Retina (tissue), 1 donor: ENCODE data around the gene DMBX1.
A peak's percentile ranks its signal among the peaks of the same experiment; 100 is the strongest.

Source experiments
- DNase-seq: peaks from one replicate; pipeline ENCODE4 v3.0.0-alpha.2; 2016

The DMBX1 gene

DNA sequence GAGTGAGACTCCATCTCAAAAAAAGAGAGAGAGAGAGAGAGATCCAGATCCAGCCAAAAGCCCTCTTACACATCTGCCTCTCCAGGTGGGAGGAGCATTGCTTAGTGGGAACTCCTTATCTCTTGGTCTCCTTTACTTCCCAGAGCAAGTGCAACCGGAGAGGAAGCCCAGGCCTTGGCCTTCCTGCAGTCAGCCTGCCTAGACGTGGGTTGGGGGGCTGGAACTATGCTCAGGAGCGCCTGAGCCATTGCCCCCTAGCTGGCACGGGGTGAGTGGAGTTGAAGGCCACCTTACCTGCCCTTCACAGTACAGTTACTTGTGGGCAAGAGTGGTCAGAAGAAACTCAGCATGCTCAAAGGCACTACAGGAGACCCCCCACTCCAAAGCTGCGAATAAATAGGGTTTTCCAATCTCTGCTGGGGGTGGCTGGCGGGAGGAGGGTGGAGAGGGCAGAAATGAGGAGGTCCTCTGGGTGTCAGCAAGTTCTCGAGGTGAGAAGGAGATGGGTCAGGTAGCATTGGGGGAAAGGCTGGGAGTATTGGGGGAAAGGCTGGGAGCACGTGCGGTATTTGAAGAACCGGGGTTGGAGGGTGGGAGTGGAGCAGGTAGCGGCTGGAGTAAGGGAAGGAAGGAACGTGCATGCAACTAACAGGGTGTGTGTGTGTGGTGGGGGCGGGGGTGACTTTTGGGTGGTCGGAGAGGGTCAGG is 4.7 kb upstream of the DMBX1 start:
- DNase-seq, result no peak

DNA sequence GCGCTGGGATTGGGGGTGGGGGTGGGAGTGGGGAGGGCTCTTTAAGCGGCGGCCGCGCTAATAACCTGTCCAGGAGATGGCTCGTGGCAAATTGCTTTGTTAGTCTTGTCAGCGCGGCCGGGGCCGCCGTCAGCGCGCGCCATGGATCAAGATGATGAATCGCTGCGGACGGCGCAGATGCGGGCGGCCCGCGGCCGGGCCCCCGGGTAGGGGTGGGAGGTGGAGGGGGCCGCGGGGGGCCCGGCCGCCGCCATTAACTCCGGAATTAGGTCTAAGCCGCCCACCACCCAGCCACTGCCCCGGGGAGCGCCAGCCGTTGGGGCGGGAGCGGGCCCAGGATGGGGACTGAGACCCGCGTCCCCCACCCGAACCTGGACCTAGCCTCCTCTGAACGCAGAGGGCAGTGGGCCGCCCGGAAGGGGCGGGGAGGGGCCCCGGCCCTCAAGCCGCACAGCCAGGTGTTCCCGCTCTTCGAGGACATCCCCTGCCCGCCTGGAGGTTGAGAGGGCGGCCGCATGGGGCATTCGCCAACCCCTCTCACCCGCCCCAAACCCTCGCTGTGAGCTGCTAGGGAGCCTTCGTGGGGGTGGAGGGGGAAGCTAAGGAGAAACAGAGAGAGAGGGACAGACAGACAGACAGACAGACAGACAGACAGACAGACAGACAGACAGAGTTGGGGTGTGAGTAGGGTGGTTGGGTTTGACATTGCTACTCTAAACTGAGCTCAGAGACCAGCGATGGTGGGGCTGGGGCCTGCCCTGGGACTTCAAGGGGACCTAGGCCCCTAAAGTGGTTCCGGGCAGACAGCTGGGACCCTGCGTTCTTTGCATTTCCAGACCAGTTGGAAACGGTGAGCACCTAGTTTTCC is 3.8 kb upstream of the DMBX1 start:
- no peak for DNase-seq

DNA sequence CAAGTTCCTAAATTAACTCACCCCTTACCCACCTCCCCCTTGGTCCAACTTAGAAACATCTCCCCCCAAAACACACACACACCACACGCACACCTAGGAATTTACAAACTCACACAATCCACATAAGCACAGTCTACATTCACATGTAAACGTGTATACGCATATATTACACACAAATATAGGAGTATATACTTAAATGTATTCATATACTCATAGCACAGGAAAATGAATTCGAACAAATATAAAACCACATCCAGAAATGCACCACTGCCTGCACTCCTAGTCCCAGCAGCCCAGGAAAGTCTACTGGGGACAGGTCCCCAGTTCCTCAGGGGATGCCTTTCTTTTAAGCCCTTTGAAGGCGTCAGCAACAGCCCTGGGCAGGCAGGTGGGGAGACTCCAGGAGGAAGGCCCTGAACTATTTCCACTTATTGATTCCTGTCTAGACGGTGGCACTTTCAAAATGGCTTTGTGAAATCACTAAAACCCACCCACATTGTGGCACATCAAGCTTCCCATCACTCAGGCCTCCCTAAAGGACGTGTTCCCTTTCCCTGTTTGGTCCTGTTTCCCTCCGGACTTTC is 3.1 kb upstream of the DMBX1 start:
- no peak for DNase-seq

DNA sequence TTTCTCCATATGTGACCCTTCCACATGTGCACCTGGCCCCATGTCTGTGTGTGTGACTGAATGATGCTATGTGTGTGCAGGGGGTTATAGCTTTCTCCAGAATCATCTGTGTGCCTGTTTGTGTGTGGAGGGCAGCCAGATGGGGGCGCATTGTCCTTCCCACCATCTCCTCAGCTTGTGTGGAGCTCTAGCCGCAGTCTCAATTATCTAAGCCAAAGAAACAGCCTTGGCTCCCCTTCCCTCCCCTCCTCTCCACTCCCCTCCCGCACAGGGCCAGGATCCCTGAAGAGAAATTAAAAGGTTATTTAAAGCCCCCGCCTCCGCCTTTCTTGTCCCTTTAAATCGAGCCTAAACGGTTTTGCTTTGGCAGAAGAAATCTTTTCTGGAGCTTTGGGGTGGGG is 1.8 kb upstream of the DMBX1 start:
- no peak for DNase-seq

DNA sequence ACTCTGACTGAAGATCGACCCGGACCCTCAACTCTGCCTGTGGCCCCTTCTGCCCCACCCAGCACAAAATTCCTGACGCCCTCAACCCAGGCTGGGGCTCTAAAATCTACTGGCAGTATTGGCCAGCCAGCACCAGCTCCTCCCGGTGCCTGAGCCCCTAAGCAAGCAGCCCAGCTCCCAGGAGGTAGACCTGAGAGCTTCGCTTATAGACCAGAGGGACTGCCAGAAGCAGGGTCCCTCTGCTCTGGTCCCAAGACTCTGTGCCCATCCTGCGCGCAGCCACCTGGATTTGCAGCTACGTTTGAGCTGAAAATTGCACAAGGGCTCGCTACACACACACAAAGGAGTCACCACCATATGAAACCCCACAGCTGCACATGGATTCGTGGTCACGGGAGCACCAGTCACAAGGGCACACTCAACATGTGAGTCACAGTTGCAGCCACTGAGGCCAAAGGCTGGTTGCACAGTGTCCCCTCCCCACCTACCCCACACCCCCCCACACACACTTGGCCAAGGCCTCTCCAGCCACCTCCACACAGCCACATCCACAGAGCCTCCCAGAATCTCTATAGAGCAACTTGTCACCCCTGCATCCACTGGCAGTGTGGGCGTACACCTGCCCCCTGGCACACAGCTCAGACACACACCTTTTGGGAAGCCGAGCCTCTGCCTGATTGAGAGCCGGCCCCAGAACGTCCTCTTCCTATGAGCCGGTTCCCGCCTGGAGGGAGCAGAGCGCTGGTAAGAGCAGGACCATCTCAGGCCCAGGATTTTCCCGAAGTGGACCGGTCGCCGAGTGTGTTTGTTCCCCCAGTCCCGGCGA is 1.1 kb upstream of the DMBX1 start:
- no peak for DNase-seq

DNA sequence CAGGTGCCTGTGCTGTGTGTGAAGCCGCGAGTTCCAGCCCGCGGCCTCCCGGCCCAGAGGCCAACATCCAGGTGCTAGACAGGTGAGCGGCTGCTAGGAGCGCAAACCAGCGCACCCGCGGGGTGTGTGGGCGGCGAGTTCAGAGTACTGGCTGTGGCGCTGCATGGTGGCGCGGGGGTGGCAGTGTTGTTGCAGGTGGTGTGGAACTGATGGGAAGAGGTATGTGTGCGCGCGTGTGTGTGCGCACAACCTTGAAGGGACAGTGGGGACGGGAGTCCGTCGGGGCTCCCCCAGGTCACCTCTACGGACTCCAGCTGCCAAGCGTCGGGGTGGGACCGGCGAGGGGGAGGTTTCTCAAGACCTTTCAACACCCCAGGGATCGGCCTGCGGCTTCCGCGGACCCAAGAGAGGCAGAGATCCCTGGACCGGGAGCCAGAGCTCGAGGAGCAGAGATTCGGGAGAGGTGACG is 433 bp upstream of the DMBX1 start:
- DNase-seq, result peak; percentile 50

DNA sequence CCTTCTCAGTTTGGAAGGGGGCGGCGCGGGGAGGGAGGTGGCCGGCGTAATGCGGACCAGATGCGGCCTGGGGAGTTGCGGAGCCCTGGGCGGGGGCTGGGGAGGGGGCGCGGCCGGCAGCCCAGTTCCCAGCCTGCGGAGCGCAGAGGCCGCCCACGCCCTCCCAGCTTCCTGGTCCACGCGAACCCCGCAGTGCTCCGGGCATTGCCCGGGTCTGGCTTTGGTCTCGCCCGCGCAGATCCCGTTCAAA is 695 bp downstream of the DMBX1 start:
- no peak for DNase-seq

DNA sequence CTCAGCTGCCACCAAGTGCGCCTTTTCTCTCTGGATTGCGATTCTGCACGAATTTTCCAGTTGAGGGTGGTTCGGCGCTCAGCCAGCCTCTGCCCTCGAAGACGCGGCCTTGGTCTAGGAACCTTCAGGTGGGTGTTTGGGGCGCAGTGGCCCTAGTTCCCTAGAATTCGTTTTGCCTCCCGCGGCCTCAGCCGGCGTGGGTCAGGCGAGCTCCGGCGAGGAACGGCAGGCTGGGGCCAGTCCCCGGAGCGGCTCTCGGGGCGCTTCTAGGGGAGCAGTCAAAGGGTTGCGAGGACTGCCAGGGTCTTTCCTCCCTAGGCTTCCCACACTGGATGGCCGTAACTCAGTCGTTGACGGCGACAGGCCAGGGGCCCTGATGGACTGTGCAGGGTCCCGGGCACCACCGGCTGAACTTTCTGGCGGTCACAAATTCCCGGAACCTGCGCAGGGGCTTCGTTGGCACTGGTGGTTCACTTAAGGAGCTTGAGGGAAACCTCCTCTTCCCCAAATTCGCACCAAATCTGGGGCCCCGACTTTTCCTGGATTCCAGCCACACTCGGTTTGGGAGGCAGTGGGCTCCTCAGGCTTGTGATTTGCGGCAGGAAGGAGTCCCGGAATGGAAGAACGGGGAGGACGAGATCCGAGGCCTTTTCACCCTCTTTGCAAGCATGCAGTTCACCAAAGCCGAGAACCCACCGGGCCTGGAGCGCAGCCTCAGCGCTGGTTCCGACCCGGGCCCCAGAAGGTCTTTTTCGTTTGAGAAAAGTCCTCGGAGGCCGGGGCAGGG is 1.2 kb downstream of the DMBX1 start:
- peak; percentile 85 for DNase-seq

DNA sequence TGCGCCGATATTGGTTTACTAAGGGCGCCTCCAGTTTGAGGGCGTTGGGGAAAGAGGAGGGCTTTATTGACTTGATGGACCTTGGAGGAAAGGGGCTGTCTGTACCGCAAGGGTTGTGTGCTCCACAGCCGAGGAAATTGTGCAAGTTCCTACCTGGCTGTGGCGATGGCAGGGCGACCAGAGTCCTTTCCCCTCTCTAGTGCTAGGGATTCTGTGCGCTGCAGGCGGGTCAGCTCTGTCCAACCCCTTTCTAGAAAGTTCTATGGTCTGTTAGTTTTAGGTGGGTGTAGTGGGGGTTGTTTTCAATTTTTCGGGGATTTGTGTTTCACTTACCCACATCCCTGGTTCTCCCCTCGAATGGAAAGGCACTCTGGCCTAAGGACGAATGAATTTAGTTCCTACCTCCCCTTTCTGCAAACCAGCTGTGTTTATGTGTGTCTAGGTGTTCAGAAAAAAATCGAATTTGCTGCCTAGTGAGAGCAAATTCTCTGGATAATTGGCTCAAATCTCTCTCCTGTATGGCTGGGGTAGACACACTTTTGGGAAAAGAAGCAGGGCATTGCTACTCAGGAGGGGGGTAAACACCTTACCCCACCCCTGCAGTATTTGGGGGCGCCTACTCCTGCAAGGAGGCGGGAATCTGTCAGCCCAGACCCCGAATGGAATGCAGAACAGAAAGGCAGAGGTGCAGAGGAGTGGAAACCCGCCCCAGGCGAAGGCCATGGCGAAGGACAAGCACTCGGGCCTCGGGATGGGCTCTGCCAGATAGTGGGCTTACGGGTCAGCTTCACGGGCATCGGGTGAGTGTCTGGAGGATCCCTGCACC is 2.0 kb downstream of the DMBX1 start:
- DNase-seq, result no peak

DNA sequence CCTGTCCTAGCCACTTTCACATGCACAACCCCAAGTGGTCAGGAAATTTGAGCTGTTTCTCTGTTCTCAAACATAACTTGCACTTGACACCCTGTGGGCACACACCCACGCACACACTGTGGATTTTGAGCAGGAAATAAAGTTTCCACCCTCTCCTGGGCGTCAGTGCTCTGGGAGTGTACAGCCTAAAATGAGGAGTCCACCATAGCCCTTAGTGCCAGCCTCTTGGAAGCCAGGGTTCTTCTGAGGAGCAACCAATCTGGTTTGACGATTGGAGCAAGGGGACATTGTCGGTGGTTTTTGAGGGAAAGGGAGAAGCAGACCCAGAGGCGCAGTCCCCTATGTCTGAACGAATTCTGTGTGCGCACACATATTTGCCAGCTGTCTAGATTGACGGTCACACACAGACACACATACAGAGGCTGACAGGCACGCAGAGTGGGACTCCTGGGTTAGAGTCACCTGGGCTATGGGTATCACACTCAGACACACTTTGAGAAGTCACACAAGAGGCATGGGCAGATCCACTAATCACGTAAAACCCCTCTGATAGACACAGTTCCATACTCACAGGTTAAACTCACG is 2.7 kb downstream of the DMBX1 start:
- no peak for DNase-seq

DNA sequence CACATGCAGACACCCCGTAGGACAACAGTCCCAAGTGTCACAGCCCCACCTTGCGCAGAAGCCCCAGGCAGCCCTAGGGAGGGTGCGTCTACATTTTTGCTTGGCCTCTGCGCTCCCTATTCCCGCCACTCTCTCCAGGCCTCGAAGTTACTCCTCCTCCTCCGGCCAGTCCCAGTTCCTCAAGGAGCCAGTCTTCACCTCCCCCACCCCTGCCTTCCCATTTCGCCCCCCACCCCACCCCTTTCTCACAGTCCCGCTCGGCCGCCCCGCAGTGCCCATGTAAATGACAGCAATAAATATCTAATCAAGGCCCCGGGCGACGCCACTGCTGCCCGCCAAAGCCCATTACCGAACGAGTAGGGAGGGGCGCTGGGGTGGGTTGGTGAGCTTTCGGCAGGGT is 3.2 kb downstream of the DMBX1 start:
- DNase-seq, result no peak

DNA sequence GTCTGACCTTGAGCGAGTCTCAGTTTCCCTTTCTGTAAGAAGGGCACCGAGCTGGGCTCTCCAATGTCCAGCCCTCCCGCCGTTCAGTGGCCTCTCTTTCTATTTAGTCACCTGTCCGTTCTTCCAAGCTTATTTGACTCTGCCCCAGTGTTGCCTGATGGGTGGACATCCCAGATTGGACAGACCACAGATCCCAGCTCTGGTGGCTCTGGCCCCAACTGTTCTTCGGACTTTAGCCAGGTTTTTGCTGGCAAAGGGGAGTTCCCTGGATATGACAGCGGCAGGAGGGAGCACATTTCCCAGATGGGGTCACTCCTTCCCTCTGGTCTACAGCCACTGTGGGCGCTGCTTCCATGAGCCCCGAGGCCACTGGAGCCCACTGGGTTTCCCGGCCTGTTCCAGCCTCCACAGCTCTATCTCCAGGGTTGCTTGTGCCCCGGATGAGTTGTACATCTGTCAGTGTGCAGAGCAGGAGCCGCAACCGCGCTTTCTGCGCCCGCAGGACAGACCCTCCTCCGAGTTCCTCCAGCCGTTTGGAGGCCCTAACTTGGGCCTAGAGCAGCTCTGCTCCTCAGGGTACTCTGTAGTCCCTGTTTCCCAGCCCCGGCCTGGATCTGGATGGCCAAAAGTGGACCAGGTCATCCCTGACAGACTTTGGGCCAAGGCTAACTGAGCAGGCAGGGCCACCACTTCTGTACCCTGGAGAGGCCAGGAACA is 3.8 kb downstream of the DMBX1 start:
- DNase-seq, result no peak

DNA sequence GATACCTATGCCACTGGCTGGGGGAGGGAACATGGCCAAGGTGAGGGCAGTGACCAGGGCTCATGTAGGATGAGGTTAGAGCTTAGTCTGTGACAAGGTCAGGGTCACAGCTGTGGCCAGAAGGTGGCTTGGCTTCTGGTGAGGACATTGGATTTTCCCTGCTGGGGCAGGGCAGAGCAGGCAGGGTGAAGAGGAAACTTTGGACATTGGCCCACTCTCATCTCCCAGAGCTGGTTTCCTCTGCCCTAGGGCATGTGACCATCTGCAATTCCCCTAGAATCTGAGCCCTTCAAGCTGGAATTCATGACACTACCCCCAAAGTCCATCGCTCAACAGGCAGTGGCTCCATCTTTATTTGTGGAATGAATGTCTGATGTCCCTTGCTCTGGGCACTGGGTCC is 5.3 kb downstream of the DMBX1 start:
- DNase-seq, result no peak

DNA sequence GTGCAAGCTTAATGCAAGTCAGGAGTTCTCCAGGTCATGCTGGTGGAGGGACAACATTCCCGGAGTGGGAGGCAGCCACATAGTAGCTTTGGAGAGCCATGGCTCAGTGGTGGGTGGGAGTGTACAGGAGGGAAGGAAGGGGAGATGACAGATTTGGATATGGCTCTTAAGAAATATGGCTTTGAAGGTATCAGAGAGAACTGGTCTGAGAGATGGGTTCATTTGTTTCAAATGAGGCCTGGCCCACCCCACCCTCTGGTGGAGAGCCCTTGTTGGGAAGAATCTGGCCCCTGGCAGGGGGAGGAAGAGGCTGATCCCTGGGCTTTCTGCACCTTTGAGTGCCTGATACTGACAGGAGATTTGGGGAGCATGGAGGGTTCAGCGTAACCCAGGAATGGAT is 6.1 kb downstream of the DMBX1 start:
- no peak for DNase-seq

DNA sequence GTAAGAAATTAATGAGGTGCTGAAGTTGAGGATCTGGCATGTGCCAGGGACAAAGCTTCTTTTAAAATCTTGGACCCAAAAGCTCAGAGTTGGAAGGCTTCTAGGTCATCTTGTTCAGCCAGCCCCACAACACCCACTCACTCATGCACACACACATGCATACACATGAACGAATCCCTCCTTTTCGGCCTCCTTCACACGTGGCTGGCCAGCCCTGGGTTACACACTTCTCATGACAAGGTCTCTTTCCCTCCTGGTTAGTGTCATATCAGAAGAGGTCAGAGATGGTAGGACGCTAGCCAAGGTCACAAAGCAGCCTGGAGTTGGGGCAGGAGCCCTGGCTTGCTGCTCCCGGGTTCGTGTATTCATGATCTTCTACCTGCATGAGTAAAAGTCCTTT is 6.9 kb downstream of the DMBX1 start:
- DNase-seq, result no peak

DNA sequence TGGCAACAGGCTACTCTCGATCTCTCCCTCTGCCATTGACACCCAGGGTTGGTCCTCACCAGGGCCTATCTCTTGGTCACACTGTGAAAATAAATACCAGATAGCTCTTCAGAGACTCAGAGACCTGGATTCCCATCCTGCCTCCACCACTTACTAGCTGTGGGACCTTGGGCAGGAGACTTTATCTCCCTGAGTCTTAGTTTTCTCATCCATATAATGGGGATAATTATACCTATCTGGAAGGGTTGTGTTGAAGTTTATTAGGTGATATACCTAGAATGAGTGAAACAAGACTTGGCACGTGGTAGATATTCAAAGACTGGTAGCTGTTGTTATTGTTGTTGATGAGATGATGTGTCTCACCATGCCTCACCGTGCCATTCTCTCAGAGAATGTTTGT is 7.4 kb downstream of the DMBX1 start:
- DNase-seq, result no peak

DNA sequence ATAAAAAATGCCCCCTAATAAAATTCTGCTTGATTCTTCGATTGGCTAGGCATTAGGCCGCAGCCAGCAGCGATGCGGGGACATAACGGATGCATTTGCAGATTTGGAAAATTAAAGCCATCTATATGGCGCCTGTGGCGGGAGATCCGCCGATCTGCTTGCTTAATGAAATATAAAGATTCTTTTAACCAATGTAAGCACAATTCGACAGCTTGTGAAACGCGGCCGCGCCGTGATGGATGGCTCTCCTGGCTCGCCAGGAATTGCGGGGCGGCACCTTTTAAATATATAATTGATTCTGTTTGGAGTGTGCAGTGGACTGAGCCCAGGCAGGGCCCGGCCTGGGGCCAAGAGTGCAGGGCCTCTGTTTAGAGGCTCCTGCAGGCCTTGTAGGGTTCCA is 8.0 kb downstream of the DMBX1 start:
- DNase-seq, result no peak

DNA sequence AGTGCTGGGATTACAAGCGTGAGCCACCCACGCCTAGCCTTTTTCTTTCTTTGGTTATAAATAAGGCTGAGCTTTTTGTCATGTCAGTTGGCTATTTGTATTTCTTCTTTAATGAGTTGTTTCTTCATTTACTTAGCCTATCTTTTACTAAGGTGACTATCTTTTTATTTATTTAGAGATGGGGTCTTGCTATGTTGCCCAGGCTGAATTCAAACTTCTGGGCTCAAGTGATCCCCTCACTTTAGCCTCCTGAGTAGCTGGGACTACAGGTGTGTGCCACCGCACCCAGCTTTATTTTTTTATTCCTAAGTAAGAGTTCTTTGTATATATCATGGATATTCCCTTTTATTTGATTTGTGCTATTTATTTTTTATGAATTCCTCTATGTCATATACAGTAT is 11.9 kb downstream of the DMBX1 start:
- no peak for DNase-seq

DNA sequence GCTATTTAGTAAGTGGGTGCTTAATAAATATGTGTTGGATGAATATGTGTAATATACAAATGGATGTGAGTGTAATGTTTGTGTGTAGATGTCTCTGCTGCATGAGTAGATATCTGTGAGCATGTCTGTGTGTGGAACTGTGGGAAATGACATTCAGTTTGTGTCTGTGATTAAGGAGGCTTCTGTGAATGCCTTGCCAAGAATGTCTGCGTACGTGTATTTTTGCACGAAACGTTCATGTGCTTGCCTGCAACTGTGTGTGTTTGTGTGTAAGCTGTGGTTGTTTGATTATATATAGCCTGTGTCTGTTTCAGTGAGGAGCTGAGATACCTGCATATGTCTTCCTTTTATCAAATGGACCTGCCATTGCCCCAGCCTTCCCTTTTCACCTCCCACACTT is 13.8 kb downstream of the DMBX1 start:
- no peak for DNase-seq

DNA sequence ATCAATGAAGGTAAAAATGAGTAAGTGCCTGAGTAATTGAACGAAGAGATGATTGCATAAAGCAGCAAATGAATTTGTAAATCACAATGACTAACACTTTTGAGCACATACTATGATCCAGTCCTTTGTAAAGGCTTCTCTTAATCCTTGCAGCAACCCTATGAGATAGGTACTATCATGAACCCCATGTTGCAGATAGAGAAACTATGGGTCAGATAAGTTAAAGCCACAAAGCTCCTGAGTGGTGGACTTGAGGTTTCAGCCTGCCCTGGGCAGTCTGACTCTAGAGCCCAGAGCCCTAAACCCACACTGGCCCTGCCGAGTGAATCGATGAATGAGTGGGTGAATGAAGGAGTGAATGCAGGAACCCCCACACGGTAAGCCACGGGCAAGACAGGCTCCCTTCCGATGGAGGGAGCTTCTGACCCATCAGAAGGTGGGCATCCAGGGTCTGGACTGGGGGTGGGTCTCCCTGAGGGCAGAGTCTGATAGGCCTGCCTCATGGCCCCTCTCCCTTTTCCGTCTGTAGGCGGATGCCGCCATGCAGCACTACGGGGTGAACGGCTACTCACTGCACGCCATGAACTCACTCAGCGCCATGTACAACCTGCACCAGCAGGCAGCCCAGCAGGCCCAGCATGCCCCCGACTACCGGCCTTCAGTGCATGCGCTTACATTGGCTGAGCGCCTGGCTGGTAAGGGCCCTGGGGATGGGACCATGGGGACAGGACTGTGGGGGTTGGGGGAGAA is 17.0 kb downstream of the DMBX1 start:
- no peak for DNase-seq
